ENCODE measurements around the gene NEURL3. TPM values are rescaled to one million over a fixed set of nuclear protein-coding genes. Genes with fewer than 3 reads are reported as not detected.

Gene NEURL3
- total and polyA plus RNA-seq, 2 of the 8 experiments (the other 6 are each of a cell fraction or from before 2014, with no cell fraction given) = not detected

GRCh38 chr2:96522304-96523203 lies 17.4 kb upstream of the NEURL3 start (continued):
- no peak for TF ChIP-seq GTF2F1 (IDR thresholded peaks at IDR 0.05; ENCODE audit: borderline replicate concordance, low read depth, low read length)
- TF ChIP-seq SAP30 (IDR thresholded peaks at IDR 0.05; ENCODE audit: insufficient read depth, insufficient replicate concordance, low read length) = no peak
- no peak for TF ChIP-seq YY1 (IDR thresholded peaks at IDR 0.05; ENCODE audit: low read depth, low read length)
- no peak for TF ChIP-seq RAD21 (IDR thresholded peaks at IDR 0.05 in 1 of 2, conservative IDR thresholded peaks at IDR 0.05 in 1 of 2; ENCODE audit: low read depth in 2 of 2, low read length in 2 of 2)
- no peak for TF ChIP-seq RFX5 (IDR thresholded peaks at IDR 0.05; ENCODE audit: borderline replicate concordance, low read depth, low read length)
- no peak for TF ChIP-seq RXRA (IDR thresholded peaks at IDR 0.05; ENCODE audit: insufficient read depth, low read depth, low read length)

All from H1 (cell line).